Stimulated activated CD4-positive, alpha-beta T cell treated with anti-CD3 and anti-CD28 coated beads, Interleukin-2, amount 100 ng/mL, for 24 hours (primary cell): ENCODE results near the gene LMF1.

Experiments used
- DNase-seq, 2 donors: peaks; one replicate each; pipeline ENCODE4 v3.0.0-alpha.2; 2020

The LMF1 gene

DNA sequence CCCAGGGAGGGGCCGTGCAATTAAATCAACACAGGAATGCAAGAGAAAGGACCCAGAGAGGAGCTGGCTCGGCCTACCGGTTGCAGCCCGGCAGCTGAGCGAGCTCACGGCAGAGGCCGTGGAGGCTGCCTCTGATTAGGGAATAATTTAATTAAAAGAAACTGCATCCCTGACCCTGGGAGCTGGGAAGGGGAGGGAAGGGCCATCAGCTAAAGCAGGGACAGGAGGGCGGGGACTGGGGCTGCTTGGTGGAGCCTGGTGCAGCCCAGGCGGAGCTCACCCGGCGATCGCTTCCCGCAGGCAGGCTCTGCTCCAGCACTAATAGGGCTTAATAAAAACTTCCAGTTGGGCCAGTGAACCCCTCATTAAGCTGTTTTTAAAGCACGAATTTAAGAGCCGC, 43.4 kb downstream of the LMF1 start:
- DNase-seq: no peak

DNA sequence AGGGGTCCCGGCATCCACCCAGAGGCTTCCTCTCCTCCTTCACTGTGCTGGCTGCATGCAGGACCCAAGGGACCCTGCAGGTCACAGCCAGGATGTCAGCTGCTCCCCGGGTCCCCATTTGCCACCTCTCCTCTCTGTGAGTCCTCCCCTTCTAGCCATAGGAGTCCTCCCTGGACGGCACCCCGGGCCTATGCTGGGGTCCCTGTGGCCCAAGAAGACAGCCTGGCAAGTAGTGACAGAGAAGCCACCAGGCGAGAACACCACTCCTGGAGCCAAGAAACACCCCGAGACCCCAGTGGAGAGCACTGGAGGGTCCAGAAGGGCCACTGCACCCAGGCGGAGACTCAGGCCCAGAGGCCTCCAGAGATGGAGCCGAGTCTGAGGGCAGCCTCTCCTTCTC, 44.1 kb downstream of the LMF1 start:
- no peak for DNase-seq

DNA sequence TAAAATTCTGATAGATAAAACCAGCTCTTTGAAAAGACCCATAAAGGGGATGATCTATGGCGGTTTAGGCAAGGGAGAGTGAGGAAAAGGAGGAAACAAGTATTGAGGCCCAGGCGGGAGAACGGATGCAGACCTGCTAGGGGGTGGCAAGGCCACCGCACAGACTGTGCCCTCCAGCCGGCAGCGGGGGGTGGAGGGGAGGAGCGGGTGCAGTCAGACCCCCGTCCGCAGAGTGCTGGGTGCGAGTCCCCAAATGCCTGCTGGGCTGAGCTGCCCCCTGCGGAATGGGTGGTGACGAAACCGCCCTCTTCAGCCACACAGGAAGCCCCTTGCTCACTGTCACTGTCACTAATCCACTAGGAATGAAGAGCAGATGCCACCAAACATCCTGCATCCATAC, 46.0 kb downstream of the LMF1 start:
- DNase-seq: no peak

- DNase-seq: no peak
These were observed 46.7 kb downstream of the LMF1 start for GRCh38 chr16:924063-924462.

DNA sequence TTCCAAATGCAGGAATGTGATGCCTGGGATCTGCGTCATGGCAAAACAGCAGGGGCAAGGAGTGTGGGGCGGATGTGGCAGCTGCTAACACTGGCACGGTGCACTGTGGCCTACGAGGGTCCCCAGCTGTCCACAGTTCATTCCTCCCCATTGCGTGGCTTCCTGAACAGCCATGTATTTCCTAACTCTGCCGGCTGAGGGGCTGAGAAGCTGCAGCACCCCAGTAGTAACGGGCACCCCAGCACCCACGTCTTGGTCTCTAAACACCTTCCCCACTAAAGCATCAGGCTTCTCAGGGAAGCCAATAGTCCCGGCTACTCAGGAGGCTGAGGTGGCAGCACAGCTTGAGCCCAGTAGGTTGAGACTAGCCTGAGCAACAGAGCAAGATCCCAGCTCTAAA, 47.6 kb downstream of the LMF1 start:
- no peak for DNase-seq

DNA sequence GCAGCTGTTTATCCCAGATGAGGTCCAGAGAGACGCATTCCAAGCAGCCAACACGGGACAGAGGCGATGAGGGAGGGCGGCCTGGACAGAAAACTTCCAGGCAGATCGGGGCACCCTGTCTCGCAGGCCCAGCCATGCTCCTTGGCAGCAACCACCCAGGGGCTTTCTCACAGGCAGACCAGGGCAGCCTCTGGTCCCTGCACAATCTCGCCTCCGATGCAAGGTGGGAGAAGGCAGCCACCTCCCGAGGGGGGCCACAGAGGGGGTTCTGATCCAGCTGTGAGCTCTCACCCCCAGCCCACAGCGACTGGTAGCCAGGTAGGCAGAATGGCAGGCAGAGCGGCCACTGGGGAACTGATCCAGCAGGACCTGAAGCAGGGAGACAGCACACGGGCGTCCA, 48.7 kb downstream of the LMF1 start:
- no peak for DNase-seq

DNA sequence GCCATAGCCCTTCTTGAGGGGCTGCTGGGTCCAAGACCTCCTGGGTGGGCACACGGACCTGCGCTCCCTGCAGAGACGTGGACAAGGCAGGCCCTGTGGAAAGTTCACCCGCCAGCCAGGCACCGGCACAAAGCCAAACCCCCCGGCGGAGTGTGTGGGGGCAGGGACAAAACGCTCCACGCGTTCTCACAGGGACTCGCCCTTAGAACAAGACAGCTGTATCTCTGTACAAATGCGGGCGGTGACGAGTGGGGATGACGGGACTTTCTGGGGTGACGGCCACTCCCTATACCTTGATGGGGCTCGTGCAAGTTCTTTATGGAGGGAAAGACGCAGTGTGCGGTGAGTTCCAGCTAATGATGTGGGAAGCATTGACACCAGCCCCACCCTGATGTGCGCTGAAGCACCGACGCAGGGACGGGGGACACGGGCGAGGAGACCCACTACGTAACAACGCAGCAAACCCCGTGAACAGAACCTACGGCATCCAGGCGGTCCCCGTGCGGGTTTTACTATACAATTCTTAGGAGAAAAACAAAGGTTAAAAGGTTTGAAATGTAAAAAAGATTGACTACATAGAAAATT, 49.4 kb downstream of the LMF1 start:
- DNase-seq: no peak

- no peak for DNase-seq
These were observed 50.1 kb downstream of the LMF1 start for GRCh38 chr16:920717-921116.

DNA sequence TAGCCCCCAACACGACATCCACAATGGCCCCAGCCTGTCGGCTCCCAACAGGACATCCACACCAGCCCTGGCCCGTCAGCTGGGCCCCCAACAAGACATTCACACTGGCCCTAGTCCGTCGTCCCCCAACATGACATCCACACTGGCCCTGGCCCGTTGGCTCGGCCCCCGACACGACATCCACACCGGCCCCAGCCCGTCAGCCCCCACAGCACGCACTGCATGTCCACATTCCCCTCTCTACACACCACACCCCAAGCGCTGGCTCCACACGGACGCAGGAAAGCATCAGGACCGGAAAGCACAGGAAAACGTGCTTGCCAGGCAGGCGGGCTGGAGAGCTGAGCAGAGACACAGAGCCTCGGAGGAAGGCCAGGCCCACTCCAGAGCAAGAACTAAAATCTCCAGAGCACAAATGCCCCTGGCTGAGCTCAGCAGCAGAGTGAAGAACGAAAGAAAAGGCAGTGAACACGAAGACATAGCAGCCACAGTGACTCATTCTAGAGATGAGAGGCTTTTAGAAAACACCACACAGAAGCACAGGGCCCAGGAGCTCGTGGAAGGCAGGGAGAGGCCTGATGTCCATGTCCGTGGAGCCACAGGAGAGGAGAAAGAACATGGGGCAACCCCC, 50.6 kb downstream of the LMF1 start:
- DNase-seq: no peak

DNA sequence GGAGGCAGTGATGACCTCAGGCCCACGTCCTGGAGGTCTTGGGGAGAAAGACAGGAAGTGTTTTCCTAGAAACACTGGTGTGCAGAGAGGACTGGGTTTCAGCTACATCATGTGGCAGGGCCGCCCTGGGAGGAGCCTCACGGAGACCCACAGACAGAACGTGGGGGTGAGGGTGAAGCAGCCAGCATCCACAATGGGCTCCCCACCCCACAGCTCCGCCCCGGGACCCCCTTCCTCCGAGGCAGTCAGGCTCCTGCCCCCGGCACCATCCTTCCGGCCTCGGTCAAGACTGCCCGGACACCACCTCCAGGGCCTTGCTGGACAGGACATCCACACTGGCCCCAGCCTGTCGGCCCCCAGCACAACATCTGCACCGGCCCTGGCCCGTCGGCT, 51.1 kb downstream of the LMF1 start:
- no peak for DNase-seq

DNA sequence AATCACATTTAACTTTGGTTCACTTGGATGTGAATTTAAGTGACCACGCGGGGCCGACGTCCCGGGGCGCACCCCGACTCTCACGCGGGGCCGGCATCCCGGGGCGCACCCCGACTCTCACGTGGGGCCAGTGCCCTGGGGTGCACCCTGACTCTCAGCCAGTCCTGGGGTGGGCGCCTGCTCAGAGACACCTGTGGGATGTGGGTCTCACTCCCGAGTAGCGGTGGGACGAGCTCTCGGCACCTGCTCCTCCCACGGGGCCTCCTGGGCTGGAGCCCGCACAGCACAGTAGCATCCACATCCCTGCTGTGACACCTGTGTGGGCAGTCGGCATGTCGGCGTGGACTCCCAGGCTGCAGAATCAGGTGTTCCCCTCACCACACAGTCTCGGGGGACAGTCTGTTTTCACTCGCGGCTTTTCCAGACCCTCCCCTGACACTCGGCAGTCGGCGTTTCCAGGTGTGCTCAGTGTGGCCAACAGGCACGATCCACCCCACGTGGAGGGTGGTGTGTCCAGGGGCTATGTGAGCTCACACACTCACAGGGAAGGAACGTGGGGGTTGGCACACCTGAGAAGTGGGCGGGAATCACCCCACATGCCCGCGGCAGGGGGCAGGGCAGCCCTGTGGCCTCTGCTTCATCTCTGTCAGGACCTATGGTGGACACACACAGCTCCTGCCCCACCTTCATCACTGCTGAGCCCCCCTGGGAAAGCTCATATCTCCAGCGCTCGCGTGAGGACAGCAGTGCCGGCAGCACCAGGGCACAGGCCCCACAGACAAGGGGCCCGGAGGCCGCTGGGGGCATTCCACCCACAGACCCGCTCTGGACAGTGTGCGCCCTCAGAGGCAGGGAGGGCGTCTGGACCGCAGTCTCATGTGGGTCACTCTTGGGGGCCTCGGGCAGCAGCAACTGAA, 51.8 kb downstream of the LMF1 start:
- DNase-seq: no peak

GRCh38 chr16:918068-918467, 52.7 kb downstream of the LMF1 start:
- DNase-seq: no peak

GRCh38 chr16:917591-918061, 53.2 kb downstream of the LMF1 start:
- no peak for DNase-seq

DNA sequence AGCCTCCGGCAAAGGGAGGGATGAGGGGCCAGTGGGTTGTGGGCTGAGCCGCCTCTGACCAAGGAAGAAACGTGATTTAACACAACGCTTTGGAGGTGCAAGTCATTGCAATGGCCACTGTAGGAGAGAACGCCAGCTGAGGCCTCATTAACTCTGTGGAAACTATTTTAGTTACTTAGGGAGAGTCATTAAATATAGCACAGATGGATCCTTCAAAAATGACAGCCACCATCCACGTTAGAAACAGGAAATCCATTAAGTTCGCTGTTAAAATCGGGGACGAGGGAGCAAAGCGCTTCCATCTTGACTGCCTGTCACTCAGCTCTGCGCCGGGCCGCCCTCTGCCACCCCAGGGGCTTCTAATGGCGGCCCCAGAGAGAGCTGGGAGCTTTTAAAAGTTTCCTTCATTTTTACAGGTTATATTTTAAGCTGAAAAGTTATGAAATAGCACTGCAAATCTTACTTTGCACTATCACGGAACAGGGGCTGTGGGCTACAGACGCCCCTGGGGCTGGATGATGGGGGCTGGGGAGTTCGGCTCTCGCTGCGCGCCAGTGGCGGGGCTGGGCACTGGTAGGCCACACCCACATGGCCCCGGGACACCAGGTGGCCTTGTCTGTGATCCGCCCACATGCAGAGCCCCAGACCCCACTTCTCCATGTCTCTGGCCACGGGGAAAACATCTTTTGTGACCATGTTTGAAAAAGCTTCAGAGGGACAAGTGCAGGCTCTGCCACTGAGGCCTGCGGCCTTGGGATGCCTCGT, 54.6 kb downstream of the LMF1 start:
- DNase-seq: no peak

GRCh38 chr16:915546-915945, 55.2 kb downstream of the LMF1 start:
- DNase-seq: no peak

DNA sequence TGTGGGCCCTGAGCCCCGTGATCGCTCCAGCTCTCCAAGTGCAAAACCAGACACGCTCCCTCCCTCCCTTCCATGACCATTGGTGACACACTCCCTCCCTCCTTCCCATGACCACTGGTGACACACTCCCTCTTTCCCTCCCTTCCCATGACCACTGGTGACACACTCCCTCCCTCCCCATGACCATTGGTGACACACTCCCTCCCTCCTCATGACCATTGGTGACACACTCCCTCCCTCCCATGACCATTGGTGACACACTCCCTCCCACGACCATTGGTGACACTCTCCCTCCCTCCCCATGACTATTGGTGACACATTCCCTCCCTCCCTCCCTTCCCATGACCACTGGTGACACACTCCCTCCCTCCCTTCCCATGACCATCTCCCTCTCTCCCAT, 56.3 kb downstream of the LMF1 start:
- no peak for DNase-seq

DNA sequence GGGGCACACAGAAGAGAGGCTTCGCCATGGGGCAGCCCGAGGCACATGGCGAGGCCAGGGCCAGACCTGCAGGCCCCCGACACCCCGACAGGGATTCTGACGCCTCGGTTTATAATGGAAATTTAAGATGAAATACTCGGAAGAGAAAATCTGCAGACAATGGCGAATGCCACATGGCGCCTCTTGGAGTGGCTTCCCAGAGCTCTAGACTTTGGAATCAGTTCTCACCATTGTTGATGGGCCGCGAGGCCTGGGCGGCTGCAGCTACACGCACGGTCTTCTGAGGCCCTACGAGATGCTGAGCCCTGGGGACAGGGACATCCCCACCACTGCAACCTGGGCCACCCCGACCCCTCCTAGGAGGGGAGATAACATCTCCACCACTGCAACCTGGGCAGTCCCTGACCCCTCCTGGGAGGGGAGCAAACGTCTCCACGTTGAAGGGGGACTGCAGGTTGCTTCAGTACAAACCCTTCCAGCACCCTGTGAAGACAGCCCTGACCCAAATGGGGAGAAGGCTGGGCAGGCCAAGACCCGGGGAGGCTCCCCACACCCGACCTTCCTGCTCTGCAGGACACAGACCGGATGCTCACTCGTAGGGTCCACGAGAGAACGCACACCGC, 56.9 kb downstream of the LMF1 start:
- no peak for DNase-seq

DNA sequence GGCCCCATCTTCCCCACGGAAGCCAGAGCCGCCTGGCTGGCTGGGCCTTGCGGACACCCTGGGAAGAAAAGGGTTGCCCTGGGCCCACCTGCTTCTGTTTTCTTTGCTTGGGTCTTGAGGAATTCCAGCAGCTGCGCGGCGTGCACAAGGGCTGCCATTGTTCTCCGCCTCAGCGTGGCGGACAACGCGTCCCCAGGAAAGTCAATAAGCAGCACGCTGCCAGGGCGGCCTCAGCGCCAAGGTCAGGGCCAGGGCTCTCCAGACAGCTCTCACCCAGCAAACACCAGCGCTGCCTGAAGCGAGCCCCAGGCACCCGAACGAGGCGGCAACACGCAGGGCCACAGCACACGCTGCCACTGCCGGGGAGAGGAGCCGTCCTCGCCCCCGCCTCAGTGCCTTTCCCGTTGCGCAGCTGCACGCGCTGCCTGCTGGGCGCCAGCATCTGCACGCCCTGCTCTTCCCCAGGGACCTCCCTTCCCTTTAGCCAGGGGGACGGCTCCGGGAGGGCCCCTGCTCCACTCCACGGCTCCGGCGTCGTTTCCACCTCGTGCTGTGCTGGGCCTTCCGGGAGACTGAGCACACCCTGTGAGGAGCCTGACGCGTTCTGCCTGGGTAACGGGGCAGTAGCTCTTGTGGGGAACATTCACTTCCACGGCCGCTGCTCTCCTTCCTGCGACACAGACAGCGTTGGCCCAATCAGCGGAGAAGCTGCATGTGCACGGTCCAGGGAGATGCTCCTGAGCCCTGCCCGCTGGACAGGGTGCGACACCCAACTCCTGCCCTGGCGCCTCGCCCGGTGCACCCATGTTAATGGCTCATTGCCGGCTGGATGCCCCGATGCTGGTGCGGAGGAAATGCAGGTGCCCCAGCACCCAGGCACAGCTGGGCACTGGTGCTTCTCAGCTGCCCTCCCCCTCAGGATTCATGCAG, 57.8 kb downstream of the LMF1 start:
- no peak for DNase-seq

DNA sequence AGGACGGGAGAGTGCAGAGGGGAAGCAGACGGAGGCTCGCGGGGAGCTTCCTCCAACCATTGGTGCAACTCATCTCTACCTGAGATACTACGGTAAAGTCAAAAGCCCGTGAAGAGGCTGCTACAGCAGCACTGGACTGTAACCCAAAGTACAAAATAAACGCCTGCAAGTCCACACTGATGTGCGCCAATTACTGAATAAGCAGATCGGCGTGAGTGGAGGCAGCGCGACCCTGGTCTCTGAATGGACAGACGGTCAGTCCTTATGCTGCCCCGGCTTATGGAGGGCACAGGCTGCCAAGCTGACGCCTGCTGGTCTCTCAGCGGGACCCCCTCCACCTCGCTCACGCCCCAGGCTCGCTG, 58.5 kb downstream of the LMF1 start:
- no peak for DNase-seq

GRCh38 chr16:911604-912321, 59.0 kb downstream of the LMF1 start:
- no peak for DNase-seq

GRCh38 chr16:911101-911500, 59.7 kb downstream of the LMF1 start:
- no peak for DNase-seq
